NCI-H446 treated with DMSO at 0.1 percent for 48 hours (cell line): Measurements from ENCODE around the gene COX7B2.

Source experiments
- DNase-seq: peaks from one replicate; lab custom pipeline; 2025; lab: John Stamatoyannopoulos, UW

COX7B2 gene

DNA sequence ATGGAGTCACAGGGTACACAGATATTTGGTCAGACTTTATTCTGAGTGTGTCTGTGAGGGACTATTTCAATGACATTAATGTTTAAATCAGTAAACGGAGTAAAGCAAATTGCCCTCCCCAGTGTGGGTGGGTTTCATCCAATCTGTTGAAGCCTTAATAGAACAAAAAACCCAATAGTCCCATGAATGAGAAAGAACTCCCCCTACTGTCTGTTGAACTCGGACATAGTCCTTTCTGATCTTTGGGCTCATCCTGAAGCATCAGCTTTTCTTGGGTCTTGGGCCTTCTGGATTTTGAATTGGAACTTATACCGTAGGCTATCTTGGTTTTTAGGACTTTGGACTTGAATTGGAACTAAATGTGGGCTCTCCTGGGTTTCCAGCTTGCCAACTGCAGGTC is 193.6 kb downstream of the COX7B2 start:
- no peak for DNase-seq

DNA sequence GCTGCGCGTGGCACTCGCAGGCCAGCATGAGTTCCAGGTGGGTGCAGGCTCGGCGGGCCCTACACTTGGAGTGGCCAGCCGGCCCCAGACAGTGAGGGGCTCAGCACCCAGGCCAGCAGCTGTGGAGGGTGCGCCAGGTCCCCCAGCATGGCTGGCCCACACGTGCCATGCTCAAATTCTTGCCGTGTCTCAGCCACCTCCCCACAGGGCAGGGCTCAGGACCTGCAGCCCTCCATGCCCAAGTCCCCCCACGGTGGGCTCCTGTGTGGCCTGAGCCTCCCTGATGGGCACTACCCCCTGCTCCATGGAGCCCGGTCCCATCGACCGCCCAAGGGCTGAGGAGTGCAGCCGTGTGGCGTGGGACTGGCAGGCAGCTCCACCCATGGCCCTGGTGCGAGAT is 210.2 kb downstream of the COX7B2 start:
- DNase-seq: no peak
